ENCODE data around the gene ZNF236.

DNA sequence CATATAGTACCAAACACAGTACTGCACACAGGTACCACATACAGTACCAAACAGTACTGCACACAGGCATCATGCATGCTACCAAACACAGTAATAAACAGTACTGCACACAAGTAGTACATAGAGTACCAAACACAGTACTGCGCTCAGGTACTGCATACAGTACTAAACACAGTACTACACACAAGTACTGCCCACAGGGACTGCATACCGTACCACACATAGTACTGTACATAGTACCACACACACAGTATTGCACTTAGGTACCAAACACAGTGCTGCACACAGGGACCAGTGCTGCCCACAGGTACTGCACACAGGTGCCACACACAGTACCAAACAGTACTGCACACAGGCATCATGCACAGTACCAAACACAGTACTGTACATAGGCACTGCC, 74.9 kb downstream of the ZNF236 start:
- no peak for TF ChIP-seq POLR2AphosphoS5 (IDR thresholded peaks at IDR 0.05; ENCODE audit: low read depth, low read length)
- TF ChIP-seq SIN3A (IDR thresholded peaks at IDR 0.05; ENCODE audit: borderline replicate concordance, insufficient read depth, low read length), result no peak
- TF ChIP-seq, protein P1, sequence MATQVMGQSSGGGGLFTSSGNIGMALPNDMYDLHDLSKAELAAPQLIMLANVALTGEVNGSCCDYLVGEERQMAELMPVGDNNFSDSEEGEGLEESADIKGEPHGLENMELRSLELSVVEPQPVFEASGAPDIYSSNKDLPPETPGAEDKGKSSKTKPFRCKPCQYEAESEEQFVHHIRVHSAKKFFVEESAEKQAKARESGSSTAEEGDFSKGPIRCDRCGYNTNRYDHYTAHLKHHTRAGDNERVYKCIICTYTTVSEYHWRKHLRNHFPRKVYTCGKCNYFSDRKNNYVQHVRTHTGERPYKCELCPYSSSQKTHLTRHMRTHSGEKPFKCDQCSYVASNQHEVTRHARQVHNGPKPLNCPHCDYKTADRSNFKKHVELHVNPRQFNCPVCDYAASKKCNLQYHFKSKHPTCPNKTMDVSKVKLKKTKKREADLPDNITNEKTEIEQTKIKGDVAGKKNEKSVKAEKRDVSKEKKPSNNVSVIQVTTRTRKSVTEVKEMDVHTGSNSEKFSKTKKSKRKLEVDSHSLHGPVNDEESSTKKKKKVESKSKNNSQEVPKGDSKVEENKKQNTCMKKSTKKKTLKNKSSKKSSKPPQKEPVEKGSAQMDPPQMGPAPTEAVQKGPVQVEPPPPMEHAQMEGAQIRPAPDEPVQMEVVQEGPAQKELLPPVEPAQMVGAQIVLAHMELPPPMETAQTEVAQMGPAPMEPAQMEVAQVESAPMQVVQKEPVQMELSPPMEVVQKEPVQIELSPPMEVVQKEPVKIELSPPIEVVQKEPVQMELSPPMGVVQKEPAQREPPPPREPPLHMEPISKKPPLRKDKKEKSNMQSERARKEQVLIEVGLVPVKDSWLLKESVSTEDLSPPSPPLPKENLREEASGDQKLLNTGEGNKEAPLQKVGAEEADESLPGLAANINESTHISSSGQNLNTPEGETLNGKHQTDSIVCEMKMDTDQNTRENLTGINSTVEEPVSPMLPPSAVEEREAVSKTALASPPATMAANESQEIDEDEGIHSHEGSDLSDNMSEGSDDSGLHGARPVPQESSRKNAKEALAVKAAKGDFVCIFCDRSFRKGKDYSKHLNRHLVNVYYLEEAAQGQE (IDR thresholded peaks at IDR 0.05; ENCODE audit: insufficient read depth in 1 of 2, low read depth in 2 of 2, low read length in 2 of 2), result no peak
- no peak for TF ChIP-seq TAF1 (IDR thresholded peaks at IDR 0.05; ENCODE audit: borderline replicate concordance, insufficient read depth, low read length)
